Raji (cell line): Measurements from ENCODE around the gene SLCO3A1.

Experiments used
- POLR2A ChIP-seq: IDR thresholded peaks from 2 replicates; pipeline ENCODE4 v1.6.1; 2011; ENCODE audit warnings: low read depth, low read length, control low read depth; ENCODE audit not compliant: insufficient read depth

Gene SLCO3A1

GRCh38 chr15:92187975-92188374 lies 334.5 kb downstream of the SLCO3A1 start:
- no peak for TF ChIP-seq POLR2A

GRCh38 chr15:92189166-92189565 lies 335.7 kb downstream of the SLCO3A1 start:
- no peak for TF ChIP-seq POLR2A

- TF ChIP-seq POLR2A = no peak
These were observed 341.7 kb downstream of the SLCO3A1 start for GRCh38 chr15:92195241-92195640.

GRCh38 chr15:92196342-92196741 lies 342.8 kb downstream of the SLCO3A1 start:
- no peak for TF ChIP-seq POLR2A

GRCh38 chr15:92197746-92198145 lies 344.2 kb downstream of the SLCO3A1 start:
- no peak for TF ChIP-seq POLR2A

- no peak for TF ChIP-seq POLR2A
These were observed 347.4 kb downstream of the SLCO3A1 start for GRCh38 chr15:92200891-92201290.

GRCh38 chr15:92205255-92205739 lies 351.8 kb downstream of the SLCO3A1 start:
- no peak for TF ChIP-seq POLR2A
